ENCODE data around the gene LY6G6C.

LY6G6C gene

GRCh38 chr6:31727034-31727716 is 5.6 kb upstream of the LY6G6C start:
- Histone ChIP-seq H2BK15ac (replicated peaks; ENCODE audit: low read depth) (no peak overlapping the region), H3K27me3 (ENCODE audit: insufficient read depth, low read length, poor library complexity) (no peaks in the 10 kb centered on the region), H3K27ac (ENCODE audit: low read depth, low read length) (no peak overlapping the region), H4K8ac (ENCODE audit: low read depth, low read length) (no peak overlapping the region), H3K56ac (ENCODE audit: low read length) (no peak overlapping the region), H2BK5ac (ENCODE audit: low read length) (no peak overlapping the region), H3K79me2 (ENCODE audit: control insufficient read depth, insufficient read depth, low read length) (peaks cover 4% of the 10 kb centered on the region), H2BK120ac (ENCODE audit: low read depth, low read length) (no peak overlapping the region), H3K4me1 (ENCODE audit: control insufficient read depth, low read depth, low read length) (peaks cover 3% of the 10 kb centered on the region), H3K36me3 (ENCODE audit: control insufficient read depth, insufficient read depth, low read length) (peaks cover 10% of the 10 kb centered on the region), H3K9ac (ENCODE audit: low read length) (no peak overlapping the region), H3K18ac (ENCODE audit: low read length) (no peak overlapping the region), H2AK5ac (ENCODE audit: low read length) (no peak overlapping the region), H3K79me1 (ENCODE audit: low read length) (peaks cover 10% of the 10 kb centered on the region), H3K4ac (ENCODE audit: low read depth, low read length) (no peak overlapping the region), H3K4me3 (ENCODE audit: low read length) (no peak overlapping the region), H4K5ac (ENCODE audit: low read length) (no peak overlapping the region), H3K23ac (ENCODE audit: low read length) (no peak overlapping the region), H3K4me2 (ENCODE audit: low read length) (no peak overlapping the region)
- no peak for DNase-seq
- no CpG with 5 or more reads among the region's 7 CpGs for WGBS (ENCODE audit: extremely low coverage, insufficient coverage, low lambda C conversion rate)

GRCh38 chr6:31725502-31726350 is 4.2 kb upstream of the LY6G6C start:
- peaks cover 4% of the 10 kb centered on the region for H3K79me2 ChIP-seq (ENCODE audit: control insufficient read depth, insufficient read depth, low read length)
- H2BK120ac ChIP-seq (ENCODE audit: low read depth, low read length): no peak overlapping the region
- DNase-seq: no peak
- H3K4me3 ChIP-seq (ENCODE audit: low read length): no peak overlapping the region
- no peak overlapping the region for H2BK15ac ChIP-seq (replicated peaks; ENCODE audit: low read depth)
- no peak overlapping the region for H3K23ac ChIP-seq (ENCODE audit: low read length)
- H4K8ac ChIP-seq (ENCODE audit: low read depth, low read length): no peak overlapping the region
- no peaks in the 10 kb centered on the region for H3K27me3 ChIP-seq (ENCODE audit: insufficient read depth, low read length, poor library complexity)
- no peak overlapping the region for H4K5ac ChIP-seq (ENCODE audit: low read length)
- H2BK5ac ChIP-seq (ENCODE audit: low read length): no peak overlapping the region
- no peak overlapping the region for H3K18ac ChIP-seq (ENCODE audit: low read length)
- peaks cover 3% of the 10 kb centered on the region for H3K4me1 ChIP-seq (ENCODE audit: control insufficient read depth, low read depth, low read length)
- H3K27ac ChIP-seq (ENCODE audit: low read depth, low read length): no peak overlapping the region
- H3K4me2 ChIP-seq (ENCODE audit: low read length): no peak overlapping the region
- H3K79me1 ChIP-seq (ENCODE audit: low read length): peaks cover 10% of the 10 kb centered on the region
- WGBS (ENCODE audit: extremely low coverage, insufficient coverage, low lambda C conversion rate): no CpG with 5 or more reads among the region's 12 CpGs
- H3K56ac ChIP-seq (ENCODE audit: low read length): no peak overlapping the region
- H3K4ac ChIP-seq (ENCODE audit: low read depth, low read length): no peak overlapping the region
- H2AK5ac ChIP-seq (ENCODE audit: low read length): no peak overlapping the region
- H3K9ac ChIP-seq (ENCODE audit: low read length): no peak overlapping the region
- peaks cover 4% of the 10 kb centered on the region for H3K36me3 ChIP-seq (ENCODE audit: control insufficient read depth, insufficient read depth, low read length)

DNA sequence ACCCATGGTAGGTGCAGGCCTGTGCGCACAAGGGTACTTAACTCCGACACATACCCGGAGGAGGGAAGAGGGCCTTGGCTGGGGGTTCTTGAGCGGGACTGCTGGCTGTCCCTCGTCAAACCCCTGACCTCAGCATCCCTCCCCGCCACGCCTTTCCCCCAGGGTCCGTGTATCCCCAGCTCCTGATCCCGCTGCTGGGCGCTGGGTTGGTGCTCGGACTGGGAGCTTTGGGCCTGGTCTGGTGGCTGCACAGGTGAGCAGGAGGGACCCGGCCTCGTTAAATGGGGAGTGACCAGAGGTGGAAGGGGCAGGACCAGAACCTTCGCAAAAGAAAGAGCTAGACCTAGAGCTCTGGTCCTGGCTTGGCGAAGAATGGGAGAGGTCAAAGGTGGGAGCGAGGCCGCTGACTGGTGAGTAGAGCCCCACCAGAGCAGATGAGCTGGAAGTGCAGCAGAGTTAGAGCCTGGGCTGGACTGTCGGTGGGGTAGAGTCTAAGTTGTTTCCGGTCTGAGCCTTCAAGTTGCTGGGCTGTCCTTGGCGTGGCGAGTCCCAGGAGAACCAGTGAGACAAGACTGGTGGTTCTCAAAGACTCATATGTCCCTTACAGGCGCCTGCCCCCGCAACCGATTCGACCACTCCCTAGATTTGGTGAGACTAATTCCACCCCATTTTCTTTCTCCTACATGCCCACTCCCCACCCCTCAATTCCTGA is 2.6 kb upstream of the LY6G6C start:
- Histone ChIP-seq H3K9ac (ENCODE audit: low read length) (no peak overlapping the region), H3K4me1 (ENCODE audit: control insufficient read depth, low read depth, low read length) (peaks cover 3% of the 10 kb centered on the region), H4K8ac (ENCODE audit: low read depth, low read length) (no peak overlapping the region), H2BK5ac (ENCODE audit: low read length) (no peak overlapping the region), H2AK5ac (ENCODE audit: low read length) (no peak overlapping the region), H3K79me1 (ENCODE audit: low read length) (peaks cover 10% of the 10 kb centered on the region), H3K18ac (ENCODE audit: low read length) (no peak overlapping the region), H3K27me3 (ENCODE audit: insufficient read depth, low read length, poor library complexity) (no peaks in the 10 kb centered on the region), H3K56ac (ENCODE audit: low read length) (no peak overlapping the region), H2BK120ac (ENCODE audit: low read depth, low read length) (no peak overlapping the region), H3K4me2 (ENCODE audit: low read length) (no peak overlapping the region), H3K27ac (ENCODE audit: low read depth, low read length) (no peak overlapping the region), H4K5ac (ENCODE audit: low read length) (no peak overlapping the region), H3K36me3 (ENCODE audit: control insufficient read depth, insufficient read depth, low read length) (peaks cover 4% of the 10 kb centered on the region), H3K79me2 (ENCODE audit: control insufficient read depth, insufficient read depth, low read length) (peaks cover 4% of the 10 kb centered on the region), H3K23ac (ENCODE audit: low read length) (no peak overlapping the region), H3K4me3 (ENCODE audit: low read length) (no peak overlapping the region), H2BK15ac (replicated peaks; ENCODE audit: low read depth) (no peak overlapping the region), H3K4ac (ENCODE audit: low read depth, low read length) (no peak overlapping the region)
- no peak for DNase-seq
- WGBS (ENCODE audit: extremely low coverage, insufficient coverage, low lambda C conversion rate): no CpG with 5 or more reads among the region's 25 CpGs

DNA sequence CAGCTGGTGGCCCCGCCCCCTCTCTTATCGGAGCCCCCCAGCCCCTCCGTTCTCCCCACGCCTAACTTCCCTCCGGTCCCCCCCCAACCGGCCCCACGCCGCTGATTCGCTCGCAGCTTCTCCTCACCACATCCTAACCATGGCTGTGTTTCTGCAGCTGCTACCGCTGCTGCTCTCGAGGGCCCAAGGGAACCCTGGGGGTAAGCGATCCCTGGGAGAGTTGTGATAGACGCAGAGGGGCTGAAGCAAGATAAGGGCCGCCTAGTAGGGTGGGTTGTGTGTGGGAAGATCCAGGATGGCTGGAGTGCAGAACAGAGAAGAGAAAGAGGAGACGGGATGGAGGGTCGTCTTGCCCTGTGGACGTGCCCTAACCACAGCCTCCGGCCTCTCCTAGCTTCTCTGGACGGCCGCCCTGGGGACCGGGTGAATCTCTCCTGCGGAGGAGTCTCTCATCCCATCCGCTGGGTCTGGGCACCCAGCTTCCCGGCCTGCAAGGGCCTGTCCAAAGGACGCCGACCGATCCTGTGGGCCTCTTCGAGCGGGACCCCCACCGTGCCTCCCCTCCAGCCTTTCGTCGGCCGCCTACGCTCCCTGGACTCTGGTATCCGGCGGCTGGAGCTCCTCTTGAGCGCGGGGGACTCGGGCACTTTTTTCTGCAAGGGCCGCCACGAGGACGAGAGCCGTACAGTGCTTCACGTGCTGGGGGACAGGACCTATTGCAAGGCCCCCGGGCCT is 1.9 kb upstream of the LY6G6C start, which contains the start of gene MPIG6B:
Gene MPIG6B (plus strand): TSS at position 129 of the 735 bp plus-strand sequence. CDS start 11 bp downstream, at position 140.
- Histone ChIP-seq H3K4me3 (ENCODE audit: low read length) (no peak within 1 kb of the TSS), H3K9ac (ENCODE audit: low read length) (no peak within 1 kb of the TSS), H2BK5ac (ENCODE audit: low read length) (no peak within 1 kb of the TSS), H3K27me3 (ENCODE audit: insufficient read depth, low read length, poor library complexity) (no peaks in the 10 kb centered on the region), H3K36me3 (ENCODE audit: control insufficient read depth, insufficient read depth, low read length) (peaks cover 4% of the 10 kb centered on the region), H3K4ac (ENCODE audit: low read depth, low read length) (no peak within 1 kb of the TSS), H4K8ac (ENCODE audit: low read depth, low read length) (no peak within 1 kb of the TSS), H3K4me1 (ENCODE audit: control insufficient read depth, low read depth, low read length) (peaks cover 2% of the 10 kb centered on the region), H2BK120ac (ENCODE audit: low read depth, low read length) (no peak within 1 kb of the TSS), H2BK15ac (replicated peaks; ENCODE audit: low read depth) (no peak within 1 kb of the TSS), H3K18ac (ENCODE audit: low read length) (no peak within 1 kb of the TSS), H3K79me2 (ENCODE audit: control insufficient read depth, insufficient read depth, low read length) (no peaks in the 10 kb centered on the region), H3K4me2 (ENCODE audit: low read length) (no peak within 1 kb of the TSS), H2AK5ac (ENCODE audit: low read length) (no peak within 1 kb of the TSS), H3K56ac (ENCODE audit: low read length) (no peak within 1 kb of the TSS), H3K79me1 (ENCODE audit: low read length) (peaks cover 6% of the 10 kb centered on the region), H3K27ac (ENCODE audit: low read depth, low read length) (no peak within 1 kb of the TSS), H4K5ac (ENCODE audit: low read length) (no peak within 1 kb of the TSS), H3K23ac (ENCODE audit: low read length) (no peak within 1 kb of the TSS)
- no peak for DNase-seq
- no CpG with 5 or more reads among the region's 46 CpGs for WGBS (ENCODE audit: extremely low coverage, insufficient coverage, low lambda C conversion rate)

GRCh38 chr6:31722173-31722572 is 627 bp upstream of the LY6G6C start:
- H4K5ac ChIP-seq (ENCODE audit: low read length): no peak overlapping the region
- H4K8ac ChIP-seq (ENCODE audit: low read depth, low read length): no peak overlapping the region
- H3K9ac ChIP-seq (ENCODE audit: low read length): no peak overlapping the region
- H3K4me2 ChIP-seq (ENCODE audit: low read length): no peak overlapping the region
- H3K27ac ChIP-seq (ENCODE audit: low read depth, low read length): no peak overlapping the region
- H2BK120ac ChIP-seq (ENCODE audit: low read depth, low read length): no peak overlapping the region
- H3K79me2 ChIP-seq (ENCODE audit: control insufficient read depth, insufficient read depth, low read length): no peaks in the 10 kb centered on the region
- no peak overlapping the region for H2BK15ac ChIP-seq (replicated peaks; ENCODE audit: low read depth)
- H3K79me1 ChIP-seq (ENCODE audit: low read length): no peaks in the 10 kb centered on the region
- H3K36me3 ChIP-seq (ENCODE audit: control insufficient read depth, insufficient read depth, low read length): peaks cover 1% of the 10 kb centered on the region
- WGBS (ENCODE audit: extremely low coverage, insufficient coverage, low lambda C conversion rate): no CpG with 5 or more reads among the region's 3 CpGs
- no peak overlapping the region for H3K4ac ChIP-seq (ENCODE audit: low read depth, low read length)
- no peak overlapping the region for H2AK5ac ChIP-seq (ENCODE audit: low read length)
- no peak overlapping the region for H2BK5ac ChIP-seq (ENCODE audit: low read length)
- H3K23ac ChIP-seq (ENCODE audit: low read length): no peak overlapping the region
- H3K18ac ChIP-seq (ENCODE audit: low read length): no peak overlapping the region
- no peak for DNase-seq
- peaks cover 5% of the 10 kb centered on the region for H3K4me1 ChIP-seq (ENCODE audit: control insufficient read depth, low read depth, low read length)
- no peak overlapping the region for H3K56ac ChIP-seq (ENCODE audit: low read length)
- H3K4me3 ChIP-seq (ENCODE audit: low read length): no peak overlapping the region
- no peaks in the 10 kb centered on the region for H3K27me3 ChIP-seq (ENCODE audit: insufficient read depth, low read length, poor library complexity)

All from mesendoderm (in vitro differentiated cells).